NB4 (cell line): ENCODE measurements around the gene PANK4.

ENCODE experiments used
- DNase-seq: peaks from one replicate; pipeline ENCODE4 v3.0.0; 2010; ENCODE audit warnings: low read depth
- H3K4me3 ChIP-seq: one replicate; pipeline ENCODE4 v1.5.1; 2011; ENCODE audit warnings: mild to moderate bottlenecking, low read depth, low read length, moderate library complexity
- CTCF ChIP-seq: IDR thresholded peaks from one replicate; pipeline ENCODE4 v1.5.1; 2012; ENCODE audit warnings: low read depth, low read length
- MAX ChIP-seq: IDR thresholded peaks from 2 replicates; pipeline ENCODE4 v1.6.1; 2011; ENCODE audit warnings: low read depth, low read length
- MYC ChIP-seq: IDR thresholded peaks from 2 replicates; pipeline ENCODE4 v1.6.1; 2011; ENCODE audit warnings: low read depth, low read length
- POLR2A ChIP-seq: IDR thresholded peaks from 2 replicates; pipeline ENCODE4 v1.6.1; 2011; ENCODE audit warnings: mild to moderate bottlenecking; ENCODE audit not compliant: insufficient read length; ENCODE audit errors: extremely low read depth

Gene PANK4

GRCh38 chr1:2544093-2544874 is 17.9 kb upstream of the PANK4 start:
- no peak for TF ChIP-seq POLR2A
- no peak overlapping the region for H3K4me3 ChIP-seq
- peak; percentile 72 for DNase-seq

DNA sequence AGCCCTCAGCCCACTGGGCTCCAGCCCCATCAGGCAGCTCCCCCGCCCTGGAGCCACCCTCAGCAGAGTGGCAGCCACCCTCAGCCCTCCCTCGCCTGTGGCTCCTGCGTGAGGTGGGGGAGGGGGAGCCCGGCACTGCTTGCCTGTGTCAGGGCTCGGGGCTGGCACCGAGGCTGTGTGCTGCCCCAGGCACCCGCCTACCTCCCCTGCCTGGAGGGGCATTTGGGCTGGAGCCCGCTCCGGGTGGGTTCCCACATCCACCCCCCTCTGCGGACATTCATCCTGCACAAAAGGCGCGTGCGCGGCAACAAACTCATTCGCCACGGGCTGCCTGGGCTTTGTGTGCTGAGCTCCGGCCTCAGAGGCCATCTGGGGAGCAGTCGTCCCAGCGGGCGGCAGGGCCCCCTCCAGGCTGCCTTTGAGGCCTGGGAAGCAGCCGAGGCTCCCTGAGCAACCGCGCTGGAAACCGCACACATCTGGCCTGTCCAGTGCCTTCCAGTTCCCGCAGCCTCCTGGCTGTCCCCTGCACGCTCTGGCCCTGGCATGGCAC is 17.2 kb upstream of the PANK4 start:
- peak; percentile 78 for DNase-seq
- TF ChIP-seq MAX (no peak), CTCF (no peak), POLR2A (no peak), MYC (no peak)
- no peak overlapping the region for H3K4me3 ChIP-seq

DNA sequence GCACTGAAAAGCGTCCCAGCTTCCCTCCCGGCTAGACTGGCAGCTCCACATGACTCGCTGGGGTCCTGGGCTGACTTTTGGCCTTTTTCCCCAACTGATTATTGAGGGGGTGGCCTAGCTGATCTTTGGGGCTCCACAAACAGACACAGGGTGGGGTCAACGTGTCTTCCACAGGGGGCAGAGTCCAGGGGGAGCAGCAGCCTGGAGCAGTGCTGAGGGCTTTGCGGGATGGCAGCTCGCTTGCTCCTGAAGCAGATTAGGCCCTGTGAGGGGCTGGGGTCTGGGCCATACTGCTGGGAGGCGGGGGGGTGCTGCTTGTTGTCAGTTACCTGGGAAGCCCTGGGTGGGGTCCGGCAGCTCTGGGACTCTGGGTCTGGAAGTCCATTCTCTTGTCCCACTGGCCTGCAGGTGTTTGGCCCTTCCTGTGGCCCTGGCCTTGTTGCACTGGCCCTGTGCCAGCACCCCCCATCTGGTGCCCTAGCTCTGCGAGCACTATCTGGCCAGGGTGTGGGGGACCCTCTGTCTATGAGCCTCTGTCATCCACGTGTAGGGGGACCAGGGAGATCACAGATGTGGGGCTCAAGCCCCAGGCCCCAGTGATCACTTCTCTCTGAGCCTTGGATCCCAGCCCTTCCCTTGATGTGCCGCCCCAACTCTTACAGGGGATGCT is 16.0 kb upstream of the PANK4 start:
- TF ChIP-seq MYC (no peak), MAX (no peak), POLR2A (no peak)
- no peak for DNase-seq
- no peak overlapping the region for H3K4me3 ChIP-seq

- DNase-seq, result no peak
- no peak for TF ChIP-seq MYC
- TF ChIP-seq CTCF, result no peak
- TF ChIP-seq POLR2A, result no peak
- TF ChIP-seq MAX, result no peak
- H3K4me3 ChIP-seq, result no peak overlapping the region
Observed at GRCh38 chr1:2541619-2542245, 15.3 kb upstream of the PANK4 start.

DNA sequence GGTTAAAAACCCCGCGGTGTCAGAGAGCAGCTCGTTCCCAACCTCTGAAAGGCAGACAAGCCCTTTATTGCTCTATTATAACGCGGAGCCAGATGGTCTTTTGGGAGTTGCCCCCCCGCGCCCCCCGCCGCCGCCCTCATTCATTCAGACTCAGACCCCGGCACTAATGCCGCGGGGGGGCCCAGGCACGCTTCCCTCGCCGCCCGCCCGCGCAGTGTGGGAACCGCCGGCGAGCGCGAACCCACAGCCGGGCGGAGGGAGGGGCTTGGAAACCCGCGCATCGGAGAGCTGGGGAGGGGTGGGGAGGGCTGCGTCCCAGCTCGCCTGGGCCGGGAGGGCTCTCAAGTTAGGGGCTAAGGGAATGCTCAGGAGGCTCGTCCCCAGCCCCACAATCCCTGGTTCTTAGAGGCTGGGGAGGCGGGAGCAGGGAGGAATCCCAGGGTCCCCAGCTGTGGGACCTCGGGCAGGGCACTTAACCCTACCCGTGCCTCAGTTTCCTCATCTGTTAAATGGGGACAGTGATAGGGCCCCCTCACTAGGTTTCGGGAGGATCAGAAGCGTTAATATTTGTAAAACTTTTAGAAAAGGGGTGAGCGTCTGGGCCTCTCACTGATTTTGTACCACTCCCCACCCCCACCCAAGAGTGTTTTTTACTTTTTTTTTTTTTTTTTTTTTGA is 14.6 kb upstream of the PANK4 start:
- no peak for DNase-seq
- H3K4me3 ChIP-seq, result no peak overlapping the region

More for the DNA sequence above, 14.6 kb upstream of the PANK4 start:
- TF ChIP-seq MYC, result no peak
- TF ChIP-seq CTCF, result no peak
- TF ChIP-seq MAX, result no peak
- TF ChIP-seq POLR2A, result no peak
